ENCODE results near the gene ALDH4A1. TPM values are rescaled to one million over a fixed set of nuclear protein-coding genes. Genes with fewer than 3 reads are reported as not detected.

The ALDH4A1 gene
- total RNA-seq: 10.5 and 11.2 TPM in 2 replicates

GRCh38 chr1:18902523-18903290 lies at the start of gene ALDH4A1:
TSS of gene ALDH4A1 (minus strand) at chr1:18902555. CDS start at chr1:18902523, 32 bp downstream.

GRCh38 chr1:18859560-18859959 lies 42.8 kb downstream of the ALDH4A1 start, which contains the start of gene TAS1R2:
TSS of gene TAS1R2 (minus strand) at chr1:18859660. CDS start at chr1:18859660, 0 bp downstream.

Other genes with a start within 250 kb of the ALDH4A1 start
- not detected in 2 replicates for gene TAS1R2, start 42.9 kb downstream of the ALDH4A1 start, total RNA-seq
- 6.3 and 7.0 TPM in 2 replicates for gene IFFO2, start 54.1 kb upstream of the ALDH4A1 start, total RNA-seq